ENCODE results near the gene ATG5. TPM values are rescaled to one million over a fixed set of nuclear protein-coding genes. Genes with fewer than 3 reads are reported as not detected.
A peak's percentile ranks its signal among the peaks of the same experiment; 100 is the strongest.

ATG5 gene
- total and polyA plus RNA-seq, 3 experiments from 2014 or later: 39.0 to 45.0 (median 44.5) TPM

DNA sequence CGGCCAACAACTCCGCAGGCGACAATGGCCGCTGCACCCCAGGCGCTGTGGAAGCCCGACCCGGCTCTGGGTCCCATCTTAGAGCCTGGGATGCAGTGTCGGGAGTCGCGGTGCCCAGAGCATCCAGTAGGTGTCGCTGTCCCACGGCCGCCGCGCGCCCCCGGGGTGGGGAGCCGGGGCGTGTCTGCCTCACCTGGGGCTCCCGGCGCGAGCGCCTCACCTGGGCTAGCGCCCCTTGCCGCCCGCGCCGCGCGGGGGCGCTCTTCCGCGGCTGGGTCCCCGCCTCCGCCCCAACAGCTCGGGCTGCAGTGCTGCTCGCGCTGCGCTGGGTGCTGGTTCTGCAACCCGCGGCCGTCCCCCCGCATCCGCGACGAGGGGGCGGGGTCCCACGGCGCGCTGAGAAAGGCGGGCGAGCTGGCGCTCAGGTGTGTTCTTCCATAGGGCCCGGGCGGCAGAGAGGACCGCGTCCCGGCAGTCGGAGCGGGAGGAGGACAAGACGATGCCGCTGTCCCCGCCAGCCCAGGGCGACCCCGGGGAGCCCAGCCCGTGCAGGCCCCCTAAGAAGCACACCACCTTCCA, 34.9 kb upstream of the ATG5 start, which contains the start of gene CRYBG1:
CRYBG1 (plus strand) TSS at position 308 of the 579 bp plus-strand sequence; CDS start at position 500, 192 bp downstream.
- Mint-ChIP-seq H3K4me3 (peak within 1 kb of the TSS; percentile 67 to 91 (median 84)), H3K4me1 (peaks cover 9 to 12% (median 12%) of the 10 kb centered on the region in 3 donors), H3K9me3 (no peaks in the 10 kb centered on the region), H3K36me3 (no peaks in the 10 kb centered on the region), H3K27ac (peak within 1 kb of the TSS in 1 of 8 donors; percentile 75), H3K27me3 (peaks cover 20 to 39% of the 10 kb centered on the region in 2 donors)
- H3K4me3 ChIP-seq (ENCODE audit: low read length): peak within 1 kb of the TSS; percentile 58
- ChIA-PET CTCF (interaction anchor here (0.7 to 2.6 kb wide), 14 partner anchors 10 to 619 kb away, joined by 3 to 33 read pairs (median 4); partner anchors contain the start of gene ATG5), POLR2A (no interaction called here)
- peaks cover 12% of the 10 kb centered on the region for H3K4me1 ChIP-seq (ENCODE audit: insufficient read depth, low read length)
- H3K27me3 ChIP-seq (ENCODE audit: insufficient read depth, low read length, poor library complexity, severe bottlenecking): peaks cover 18% of the 10 kb centered on the region
- H3K9me3 ChIP-seq (ENCODE audit: low read length): no peaks in the 10 kb centered on the region
- peak; percentile 56 to 75 (median 71) for DNase-seq
- H3K36me3 ChIP-seq (ENCODE audit: insufficient read depth, low read length): no peaks in the 10 kb centered on the region
- H3K27ac ChIP-seq (ENCODE audit: low read depth, low read length): no peak within 1 kb of the TSS

GRCh38 chr6:106359959-106360409, 34.4 kb upstream of the ATG5 start:
- CTCF ChIA-PET: interaction anchor here (0.8 to 2.6 kb wide), 7 partner anchors 11 to 177 kb away, joined by 3 to 33 read pairs (median 5); partner anchors contain the start of gene ATG5
- H3K4me3 ChIP-seq (ENCODE audit: low read length): peak overlapping the region; percentile 58
- POLR2A ChIA-PET: no interaction called here

DNA sequence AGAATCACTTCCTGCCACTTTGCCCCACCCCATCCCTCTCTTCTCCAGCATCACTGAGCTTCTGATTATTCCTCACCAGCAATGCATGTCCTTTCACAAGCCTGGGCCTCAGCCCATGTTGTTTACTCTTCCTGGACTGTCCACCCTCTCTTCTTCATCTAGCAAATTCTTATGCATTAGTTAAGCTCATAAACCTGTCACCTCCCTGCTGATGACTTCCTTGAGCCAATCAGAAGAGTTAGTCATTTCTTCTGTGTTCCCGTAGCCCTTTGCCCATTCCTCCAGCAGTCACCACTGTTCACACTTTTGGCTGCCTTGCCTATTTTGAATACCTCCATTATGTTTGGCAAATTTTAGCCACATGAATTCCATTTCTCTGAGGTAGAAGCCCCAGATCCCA, 30.8 kb upstream of the ATG5 start:
- Histone ChIP-seq H3K4me1 (ENCODE audit: insufficient read depth, low read length) (peaks cover 11% of the 10 kb centered on the region), H3K9me3 (ENCODE audit: low read length) (no peaks in the 10 kb centered on the region), H3K4me3 (ENCODE audit: low read length) (no peak overlapping the region), H3K27me3 (ENCODE audit: insufficient read depth, low read length, poor library complexity, severe bottlenecking) (peaks cover 18% of the 10 kb centered on the region), H3K27ac (ENCODE audit: low read depth, low read length) (no peak overlapping the region), H3K36me3 (ENCODE audit: insufficient read depth, low read length) (no peaks in the 10 kb centered on the region)
- no peak for DNase-seq
- H3K4me1 Mint-ChIP-seq: peaks cover 8 to 11% (median 10%) of the 10 kb centered on the region in 3 donors
- peaks cover 0 to 13% (median 0%) of the 10 kb centered on the region in 3 donors for H3K36me3 Mint-ChIP-seq
- no peak overlapping the region for H3K4me3 Mint-ChIP-seq
- CTCF ChIA-PET: interaction anchor here (1.2 kb wide), 1 partner anchor 17 kb away, joined by 4 read pairs; no protein-coding TSS in a partner anchor
- POLR2A ChIA-PET: no interaction called here
- no peak overlapping the region for H3K27ac Mint-ChIP-seq
- peaks cover 7 to 11% (median 9%) of the 10 kb centered on the region in 5 donors for H3K9me3 Mint-ChIP-seq
- H3K27me3 Mint-ChIP-seq: peaks cover 34 to 67% of the 10 kb centered on the region in 2 donors

More at GRCh38 chr6:106359959-106360409, 34.4 kb upstream of the ATG5 start:
- H3K36me3 Mint-ChIP-seq: no peaks in the 10 kb centered on the region
- peaks cover 18% of the 10 kb centered on the region for H3K27me3 ChIP-seq (ENCODE audit: insufficient read depth, low read length, poor library complexity, severe bottlenecking)
- peak overlapping the region in 1 of 8 donors; percentile 75 for H3K27ac Mint-ChIP-seq
- peak overlapping the region; percentile 55 to 86 (median 74) for H3K4me3 Mint-ChIP-seq
- H3K36me3 ChIP-seq (ENCODE audit: insufficient read depth, low read length): no peaks in the 10 kb centered on the region
- H3K4me1 Mint-ChIP-seq: peaks cover 9 to 12% (median 12%) of the 10 kb centered on the region in 3 donors
- H3K27ac ChIP-seq (ENCODE audit: low read depth, low read length): no peak overlapping the region
- H3K4me1 ChIP-seq (ENCODE audit: insufficient read depth, low read length): peaks cover 12% of the 10 kb centered on the region
- H3K9me3 ChIP-seq (ENCODE audit: low read length): no peaks in the 10 kb centered on the region
- no peaks in the 10 kb centered on the region for H3K9me3 Mint-ChIP-seq
- H3K27me3 Mint-ChIP-seq: peaks cover 21 to 43% of the 10 kb centered on the region in 2 donors
- DNase-seq: no peak

GRCh38 chr6:106347219-106347618, 21.7 kb upstream of the ATG5 start:
- peaks cover 6 to 16% of the 10 kb centered on the region in 2 donors for H3K27me3 Mint-ChIP-seq
- CTCF ChIA-PET: interaction anchor here (0.7 to 2.3 kb wide), 3 partner anchors 7 to 219 kb away, joined by 3 to 8 read pairs (median 3); no protein-coding TSS in a partner anchor
- no peak overlapping the region for H3K27ac ChIP-seq (ENCODE audit: low read depth, low read length)
- no peak overlapping the region for H3K4me3 ChIP-seq (ENCODE audit: low read length)
- H3K4me3 Mint-ChIP-seq: no peak overlapping the region
- no peaks in the 10 kb centered on the region for H3K9me3 ChIP-seq (ENCODE audit: low read length)
- H3K4me1 Mint-ChIP-seq: no peaks in the 10 kb centered on the region
- peaks cover 0 to 2% (median 2%) of the 10 kb centered on the region in 5 donors for H3K9me3 Mint-ChIP-seq
- H3K27ac Mint-ChIP-seq: no peak overlapping the region
- no peaks in the 10 kb centered on the region for H3K36me3 ChIP-seq (ENCODE audit: insufficient read depth, low read length)
- POLR2A ChIA-PET: no interaction called here
- no peaks in the 10 kb centered on the region for H3K27me3 ChIP-seq (ENCODE audit: insufficient read depth, low read length, poor library complexity, severe bottlenecking)
- DNase-seq: no peak
- peaks cover 0 to 3% (median 0%) of the 10 kb centered on the region in 3 donors for H3K36me3 Mint-ChIP-seq
- no peaks in the 10 kb centered on the region for H3K4me1 ChIP-seq (ENCODE audit: insufficient read depth, low read length)

GRCh38 chr6:106339334-106340029, 13.9 kb upstream of the ATG5 start:
- ChIA-PET POLR2A (interaction anchor here (0.6 to 0.8 kb wide), 2 partner anchors 14 to 1387 kb away, joined by 3 to 4 read pairs; partner anchors contain the start of gene ATG5), CTCF (interaction anchor here (0.7 to 3.1 kb wide), 16 partner anchors 8 to 640 kb away, joined by 3 to 19 read pairs (median 4); partner anchors contain the start of genes ATG5 and CRYBG1)
- Mint-ChIP-seq H3K4me1 (peaks cover 5 to 6% (median 5%) of the 10 kb centered on the region in 3 donors), H3K4me3 (peak overlapping the region in 5 of 7 donors; percentile 12 to 50 (median 37)), H3K36me3 (peaks cover 0 to 1% (median 0%) of the 10 kb centered on the region in 3 donors), H3K27me3 (peaks cover 20 to 24% of the 10 kb centered on the region in 2 donors), H3K27ac (peak overlapping the region in 2 of 8 donors; percentile 15 to 16), H3K9me3 (no peaks in the 10 kb centered on the region)
- Histone ChIP-seq H3K36me3 (ENCODE audit: insufficient read depth, low read length) (no peaks in the 10 kb centered on the region), H3K4me1 (ENCODE audit: insufficient read depth, low read length) (no peaks in the 10 kb centered on the region), H3K27me3 (ENCODE audit: insufficient read depth, low read length, poor library complexity, severe bottlenecking) (no peaks in the 10 kb centered on the region), H3K27ac (ENCODE audit: low read depth, low read length) (no peak overlapping the region), H3K4me3 (ENCODE audit: low read length) (no peak overlapping the region), H3K9me3 (ENCODE audit: low read length) (no peaks in the 10 kb centered on the region)
- DNase-seq: peak; percentile 14 to 61 (median 32)

- Mint-ChIP-seq H3K4me1 (peaks cover 5 to 6% (median 5%) of the 10 kb centered on the region in 3 donors), H3K4me3 (no peak overlapping the region), H3K27ac (peak overlapping the region in 1 of 8 donors; percentile 17), H3K9me3 (no peaks in the 10 kb centered on the region), H3K27me3 (peaks cover 18 to 34% of the 10 kb centered on the region in 2 donors), H3K36me3 (peaks cover 0 to 1% (median 0%) of the 10 kb centered on the region in 3 donors)
- H3K9me3 ChIP-seq (ENCODE audit: low read length): no peaks in the 10 kb centered on the region
- H3K27ac ChIP-seq (ENCODE audit: low read depth, low read length): no peak overlapping the region
- ChIA-PET POLR2A (interaction anchor here (0.7 to 1.2 kb wide), 2 partner anchors 9 to 171 kb away, joined by 3 to 6 read pairs; partner anchors contain the start of gene ATG5), CTCF (interaction anchor here (0.6 to 3.9 kb wide), 15 partner anchors 9 to 1177 kb away, joined by 3 to 20 read pairs (median 3); partner anchors contain the start of genes ATG5 and CRYBG1)
- H3K4me1 ChIP-seq (ENCODE audit: insufficient read depth, low read length): no peaks in the 10 kb centered on the region
- no peaks in the 10 kb centered on the region for H3K27me3 ChIP-seq (ENCODE audit: insufficient read depth, low read length, poor library complexity, severe bottlenecking)
- peak; percentile 22 to 73 (median 51) for DNase-seq
- H3K4me3 ChIP-seq (ENCODE audit: low read length): no peak overlapping the region
- H3K36me3 ChIP-seq (ENCODE audit: insufficient read depth, low read length): no peaks in the 10 kb centered on the region
Measured at GRCh38 chr6:106334646-106335448, 9.3 kb upstream of the ATG5 start.

- peak overlapping the region; percentile 97 for H3K4me3 ChIP-seq (ENCODE audit: low read length)
- H3K9me3 ChIP-seq (ENCODE audit: low read length): no peaks in the 10 kb centered on the region
- H3K27me3 ChIP-seq (ENCODE audit: insufficient read depth, low read length, poor library complexity, severe bottlenecking): no peaks in the 10 kb centered on the region
- peaks cover 53 to 59% (median 55%) of the 10 kb centered on the region in 3 donors for H3K4me1 Mint-ChIP-seq
- peak overlapping the region; percentile 97 to 100 (median 99) for H3K4me3 Mint-ChIP-seq
- no peak for DNase-seq
- peaks cover 23% of the 10 kb centered on the region for H3K4me1 ChIP-seq (ENCODE audit: insufficient read depth, low read length)
- peak overlapping the region; percentile 95 to 99 (median 97) for H3K27ac Mint-ChIP-seq
- CTCF ChIA-PET: interaction anchor here (0.9 to 3.9 kb wide), 3 partner anchors 10 to 789 kb away, joined by 3 to 19 read pairs (median 9); no protein-coding TSS in a partner anchor
- H3K36me3 ChIP-seq (ENCODE audit: insufficient read depth, low read length): no peaks in the 10 kb centered on the region
- POLR2A ChIA-PET: interaction anchor here (0.8 to 1.0 kb wide), 3 partner anchors 162 to 195 kb away, joined by 3 read pairs; no protein-coding TSS in a partner anchor
- H3K27me3 Mint-ChIP-seq: peaks cover 7% of the 10 kb centered on the region in 2 donors
- peaks cover 0 to 12% (median 2%) of the 10 kb centered on the region in 3 donors for H3K36me3 Mint-ChIP-seq
- H3K9me3 Mint-ChIP-seq: no peaks in the 10 kb centered on the region
- H3K27ac ChIP-seq (ENCODE audit: low read depth, low read length): peak overlapping the region; percentile 94
Measured at GRCh38 chr6:106324726-106325335, 729 bp downstream of the ATG5 start.
